M059J (cell line): ENCODE results near the gene GABRG3. TPM values are rescaled to one million over a fixed set of nuclear protein-coding genes. Genes with fewer than 3 reads are reported as not detected.

Experiments used
- DNase-seq: peaks from one replicate; pipeline ENCODE4 v3.0.0-alpha.2; 2012; ENCODE audit warnings: low read depth
- total RNA-seq: library from RNA; depleted of rRNA; stranded (reverse); fragments of >200 nt; shearing (Covaris generic); gene quantifications from 2 replicates; pipeline ENCODE4 v1.2.3, GENCODE V29; 2014

The GABRG3 gene
- total RNA-seq, 1 experiment from 2014 or later, result not detected

- DNase-seq, result no peak
Measured at GRCh38 chr15:27499191-27499590, 528.2 kb downstream of the GABRG3 start.

GRCh38 chr15:27499719-27500118, 528.7 kb downstream of the GABRG3 start:
- no peak for DNase-seq

- DNase-seq, result no peak
Measured at GRCh38 chr15:27500206-27500605, 529.2 kb downstream of the GABRG3 start.

GRCh38 chr15:27506752-27507151, 535.8 kb downstream of the GABRG3 start:
- no peak for DNase-seq

GRCh38 chr15:27509014-27509413, 538.0 kb downstream of the GABRG3 start:
- no peak for DNase-seq

- no peak for DNase-seq
Measured at GRCh38 chr15:27512281-27513001, 541.5 kb downstream of the GABRG3 start.

GRCh38 chr15:27514526-27514925, 543.5 kb downstream of the GABRG3 start:
- DNase-seq, result no peak

- DNase-seq, result no peak
Measured at GRCh38 chr15:27527490-27528067, 556.6 kb downstream of the GABRG3 start.

- no peak for DNase-seq
Measured at GRCh38 chr15:27529399-27529798, 558.4 kb downstream of the GABRG3 start.

- no peak for DNase-seq
Measured at GRCh38 chr15:27530994-27531393, 560.0 kb downstream of the GABRG3 start.

- no peak for DNase-seq
Measured at GRCh38 chr15:27532358-27532757, 561.4 kb downstream of the GABRG3 start.

- DNase-seq, result no peak
Measured at GRCh38 chr15:27535445-27536129, 564.6 kb downstream of the GABRG3 start.

GRCh38 chr15:27538325-27538724, 567.3 kb downstream of the GABRG3 start:
- no peak for DNase-seq

GRCh38 chr15:27541581-27541980, 570.6 kb downstream of the GABRG3 start:
- DNase-seq, result no peak

- DNase-seq, result peak; percentile 0
Measured at GRCh38 chr15:27545494-27546255, 574.7 kb downstream of the GABRG3 start.

GRCh38 chr15:27549746-27550145, 578.8 kb downstream of the GABRG3 start:
- DNase-seq, result no peak

GRCh38 chr15:27550635-27551034, 579.7 kb downstream of the GABRG3 start:
- no peak for DNase-seq

GRCh38 chr15:27561816-27562215, 590.8 kb downstream of the GABRG3 start:
- no peak for DNase-seq

- no peak for DNase-seq
Measured at GRCh38 chr15:27563765-27564370, 592.9 kb downstream of the GABRG3 start.

GRCh38 chr15:27564656-27565055, 593.7 kb downstream of the GABRG3 start:
- DNase-seq, result no peak

- no peak for DNase-seq
Measured at GRCh38 chr15:27570746-27571145, 599.8 kb downstream of the GABRG3 start.
